NCI-H2196 (cell line): ENCODE results near the gene KRT28.

Experiments used
- DNase-seq: peaks from one replicate; lab custom pipeline; 2025; ENCODE audit not compliant: unreplicated experiment; lab: John Stamatoyannopoulos, UW

KRT28 gene, protein sequence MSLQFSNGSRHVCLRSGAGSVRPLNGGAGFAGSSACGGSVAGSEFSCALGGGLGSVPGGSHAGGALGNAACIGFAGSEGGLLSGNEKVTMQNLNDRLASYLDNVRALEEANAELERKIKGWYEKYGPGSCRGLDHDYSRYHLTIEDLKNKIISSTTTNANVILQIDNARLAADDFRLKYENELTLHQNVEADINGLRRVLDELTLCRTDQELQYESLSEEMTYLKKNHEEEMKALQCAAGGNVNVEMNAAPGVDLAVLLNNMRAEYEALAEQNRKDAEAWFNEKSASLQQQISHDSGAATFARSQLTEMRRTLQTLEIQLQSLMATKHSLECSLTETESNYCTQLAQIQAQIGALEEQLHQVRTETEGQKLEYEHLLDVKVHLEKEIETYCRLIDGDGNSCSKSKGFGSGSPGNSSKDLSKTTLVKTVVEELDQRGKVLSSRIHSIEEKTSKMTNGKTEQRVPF

DNA sequence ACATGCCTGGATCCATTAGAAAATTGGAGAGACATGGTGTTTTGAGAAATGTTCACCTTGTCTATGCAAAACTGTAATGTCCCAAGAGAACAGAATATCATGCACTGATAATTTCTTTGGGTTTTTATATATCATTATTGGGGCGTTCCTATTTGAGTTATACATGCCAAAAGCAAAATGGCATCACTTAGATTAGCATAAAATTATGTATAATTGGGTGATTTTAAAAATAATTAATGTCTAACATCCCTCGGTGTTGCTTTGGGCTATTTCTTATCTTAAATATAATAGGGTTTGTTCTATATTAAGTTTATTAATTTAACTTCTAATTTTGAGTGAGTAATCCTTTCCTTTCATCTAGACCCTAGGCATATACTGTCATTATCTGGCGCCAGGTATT is at the start of gene KRT28:
TSS of gene KRT28 (minus strand) at position 101 of the 400 bp plus-strand sequence. CDS start at position 35, 66 bp downstream.
- DNase-seq, result no peak

DNA sequence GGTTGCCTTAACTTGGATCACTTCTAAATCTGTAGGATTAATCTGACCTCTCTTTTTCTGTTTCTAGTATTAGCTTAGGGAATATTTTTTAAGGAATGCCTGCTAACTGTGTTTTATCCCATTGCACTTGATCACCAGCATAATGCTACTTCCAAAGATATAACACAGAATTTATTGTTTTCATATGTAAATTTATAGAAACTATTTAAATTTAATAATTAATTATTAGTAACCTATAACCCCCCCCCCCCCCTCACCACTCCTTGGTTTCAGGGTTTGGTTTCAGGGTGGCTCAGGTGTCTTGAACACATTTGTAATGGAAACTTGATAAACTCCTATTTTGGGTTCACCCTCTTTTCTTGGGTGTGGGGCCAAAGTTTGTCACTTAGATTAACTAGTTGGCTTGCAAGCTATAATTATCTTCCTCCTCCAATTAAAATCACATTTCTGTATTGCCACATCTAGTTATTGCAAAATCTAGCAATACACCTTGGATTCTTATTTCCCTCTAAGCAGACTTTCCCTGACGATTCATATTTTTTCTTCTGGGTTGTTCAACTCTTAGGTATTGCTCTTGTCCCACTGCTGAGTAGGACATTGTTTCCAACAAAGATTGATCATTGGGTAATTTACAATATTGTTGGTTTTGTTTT is 49.0 kb upstream of the KRT28 start:
- DNase-seq, result no peak

DNA sequence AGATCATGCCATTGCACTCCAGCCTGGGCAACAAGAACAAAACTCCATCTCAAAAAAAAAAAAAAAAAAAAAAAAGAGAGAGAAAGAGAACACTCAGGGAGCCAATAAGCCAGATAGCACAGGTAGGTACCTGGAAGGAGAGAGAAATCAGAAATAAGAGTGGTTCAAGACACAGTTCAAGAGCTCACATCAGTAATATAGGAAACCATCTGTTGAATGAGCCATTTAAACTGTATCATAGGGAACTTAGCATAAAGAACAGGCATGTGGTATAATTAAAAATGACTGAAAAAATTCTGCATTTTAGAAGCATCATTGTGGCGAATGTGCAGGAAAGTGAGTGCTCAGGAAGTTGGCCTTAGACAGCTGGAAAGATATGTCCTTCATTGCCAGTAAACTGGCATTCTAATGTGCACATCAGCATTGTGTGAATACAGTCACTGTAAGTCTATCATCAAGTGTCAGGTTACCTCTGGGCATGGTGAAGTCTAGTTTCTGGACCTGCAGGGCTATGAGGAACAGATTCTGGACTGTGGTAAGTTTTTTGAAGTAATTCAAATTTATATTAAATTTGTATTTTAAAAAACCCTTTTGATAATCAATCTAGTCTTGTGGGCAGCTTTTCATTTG is 46.9 kb upstream of the KRT28 start:
- DNase-seq, result no peak

DNA sequence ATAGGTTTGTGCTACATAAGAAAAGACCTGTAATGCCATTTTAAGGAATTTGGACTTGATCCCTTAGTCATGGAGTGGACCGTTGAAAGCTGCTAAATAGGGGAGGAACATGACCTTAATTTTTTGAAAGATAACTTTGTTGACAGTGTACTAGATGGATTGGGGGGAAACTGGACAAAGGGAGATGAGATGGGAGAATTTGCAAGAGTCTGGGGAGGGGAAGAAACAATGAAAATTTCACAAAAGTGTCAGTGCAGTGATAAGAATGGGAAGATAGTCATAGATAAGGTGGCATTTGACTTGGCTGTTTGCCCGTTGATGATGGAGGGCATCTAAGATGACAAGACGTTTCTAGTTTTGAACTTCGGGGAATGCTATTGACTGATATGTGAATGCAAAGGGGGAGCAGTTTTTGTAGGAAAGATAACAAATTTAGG is 44.9 kb upstream of the KRT28 start:
- DNase-seq, result no peak

DNA sequence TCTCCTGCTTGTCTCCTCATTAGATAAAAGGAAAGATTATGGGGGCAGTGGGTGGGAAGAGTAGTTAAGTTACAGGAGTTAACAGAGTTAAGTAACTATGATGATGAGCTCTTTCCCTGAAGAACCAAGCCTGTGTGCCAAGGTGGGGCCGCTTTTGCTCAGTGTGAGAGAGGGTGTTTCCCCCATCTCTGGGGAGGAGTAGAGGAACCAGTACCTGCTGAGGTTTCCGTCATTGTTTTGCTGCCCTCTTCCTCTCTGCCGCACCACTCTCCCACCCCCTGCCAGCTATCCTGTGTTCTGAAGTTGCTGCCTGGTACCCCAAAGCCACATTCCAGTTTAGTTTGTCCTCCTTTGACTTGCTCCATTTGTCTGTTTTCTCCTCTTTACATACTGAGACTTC is 43.5 kb upstream of the KRT28 start:
- no peak for DNase-seq

DNA sequence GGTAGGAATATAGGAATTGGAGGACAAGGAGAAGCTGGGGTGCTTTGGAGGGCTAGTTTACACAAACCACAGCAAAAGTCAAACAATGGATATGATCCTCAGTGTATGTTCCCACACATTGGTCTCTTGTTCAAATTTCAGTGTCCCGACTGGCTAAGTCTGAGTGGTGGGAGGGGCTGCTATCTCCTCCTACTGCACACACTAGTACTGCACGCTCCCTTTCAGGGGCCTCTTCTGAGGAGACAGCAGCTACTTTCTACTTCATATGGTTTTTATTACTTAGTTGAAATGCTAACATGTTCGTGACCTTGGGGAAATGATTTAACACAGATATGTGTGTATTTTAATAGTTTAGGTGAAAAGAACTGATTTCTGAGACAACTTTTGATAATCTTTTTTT is 41.5 kb upstream of the KRT28 start:
- DNase-seq, result no peak

DNA sequence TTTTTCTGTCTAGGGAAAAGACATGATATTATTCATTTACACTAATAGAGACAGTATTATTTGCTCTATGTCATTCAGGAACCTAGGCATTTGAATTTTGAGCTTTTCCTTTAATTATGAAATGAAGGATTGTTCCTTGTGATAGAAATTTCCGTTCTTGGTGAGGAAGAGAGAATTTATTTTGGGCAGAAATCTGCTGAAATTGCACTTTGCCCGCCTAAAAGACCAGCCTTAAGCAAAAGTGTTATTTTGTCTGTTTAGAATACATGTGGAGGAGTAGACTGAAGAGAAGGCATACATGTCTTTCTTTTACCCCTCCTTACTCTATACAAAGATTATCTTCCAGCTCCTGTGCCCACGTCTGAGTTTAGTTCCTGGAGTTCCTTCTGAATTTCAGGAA is 39.4 kb upstream of the KRT28 start:
- DNase-seq, result no peak

DNA sequence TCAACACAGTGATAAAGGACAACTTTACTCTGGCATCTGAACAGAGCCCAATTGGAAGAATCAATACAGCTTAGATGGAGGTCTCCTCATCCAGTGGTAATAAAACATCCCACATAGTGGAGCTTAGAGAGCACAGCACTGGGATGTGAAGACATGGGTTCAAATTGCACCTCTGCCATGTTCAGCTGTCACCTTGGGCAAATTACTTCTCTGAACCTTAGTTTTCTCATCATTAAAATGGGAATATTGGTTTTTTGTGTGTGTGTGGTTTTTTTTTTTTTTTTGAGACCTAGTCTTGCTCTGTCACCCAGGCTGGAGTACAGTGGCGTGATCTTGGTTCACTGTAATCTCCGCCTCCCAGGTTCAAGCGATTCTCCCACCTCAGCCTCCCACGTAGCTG is 36.3 kb upstream of the KRT28 start:
- no peak for DNase-seq

DNA sequence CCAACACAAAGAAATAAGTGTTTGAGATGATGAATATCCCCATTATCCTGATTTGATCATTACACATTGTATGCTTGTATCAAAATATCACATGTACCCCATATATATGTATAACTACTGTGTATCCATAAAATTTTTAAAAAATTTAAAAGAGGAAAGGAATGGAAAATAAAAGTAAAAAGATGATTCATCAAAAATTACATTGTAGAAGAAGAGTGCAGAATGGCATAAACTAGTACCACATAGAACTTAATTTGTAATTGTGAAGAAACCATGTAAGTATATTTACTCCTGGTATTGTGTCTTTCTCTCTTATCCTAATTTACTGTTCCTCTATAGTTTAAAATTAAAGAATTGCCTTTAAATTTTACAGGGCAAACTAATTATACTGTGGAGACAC is 34.1 kb upstream of the KRT28 start:
- DNase-seq, result no peak

DNA sequence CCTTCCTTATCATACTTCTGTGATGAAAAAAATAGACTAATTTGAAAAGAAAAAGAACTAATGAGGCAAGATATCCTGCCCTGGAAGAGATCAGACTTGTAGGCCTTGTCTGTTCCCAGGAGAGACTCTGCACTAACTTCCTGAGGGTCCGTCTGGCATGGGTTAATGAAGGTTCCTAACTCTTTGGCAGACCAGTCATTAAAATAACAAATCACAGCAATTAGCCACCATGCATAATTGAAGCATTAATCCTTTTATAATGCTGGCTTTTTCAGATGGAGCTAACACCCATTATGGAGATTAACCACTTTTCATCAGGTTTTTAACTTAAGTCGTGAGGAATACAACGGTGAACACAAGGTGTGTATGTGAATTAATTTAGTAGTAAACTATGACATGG is 33.1 kb upstream of the KRT28 start:
- no peak for DNase-seq

DNA sequence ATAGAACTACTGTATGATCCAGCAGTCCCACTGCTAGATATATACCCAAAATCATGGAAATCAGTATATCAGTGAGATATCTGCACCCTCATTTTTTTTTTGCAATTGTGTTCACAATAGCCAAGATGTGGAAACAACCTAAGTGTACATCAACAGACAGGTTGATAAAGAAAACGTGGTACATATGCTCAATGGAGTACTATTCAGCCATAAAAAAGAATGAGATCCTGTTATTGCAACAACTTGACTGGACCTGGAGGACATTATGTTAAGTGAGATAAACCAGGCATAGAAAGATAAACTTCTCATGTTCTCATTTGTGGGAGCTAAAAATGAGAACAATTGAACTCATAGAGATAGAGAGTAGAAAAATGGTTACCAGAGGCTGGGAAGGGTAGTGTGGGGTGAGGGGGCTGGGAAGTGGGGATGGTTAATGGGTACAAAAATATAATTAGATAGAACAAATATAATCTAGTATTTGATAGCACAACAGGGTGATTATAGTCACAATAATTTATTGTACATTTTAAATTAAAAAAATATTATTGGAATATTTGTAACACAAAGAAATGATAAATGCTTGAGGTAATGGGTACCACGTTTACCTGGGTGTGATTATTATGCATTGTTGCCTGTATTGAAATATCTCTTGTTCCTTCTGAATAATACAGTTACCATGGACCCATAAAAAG is 30.5 kb upstream of the KRT28 start:
- DNase-seq, result no peak

DNA sequence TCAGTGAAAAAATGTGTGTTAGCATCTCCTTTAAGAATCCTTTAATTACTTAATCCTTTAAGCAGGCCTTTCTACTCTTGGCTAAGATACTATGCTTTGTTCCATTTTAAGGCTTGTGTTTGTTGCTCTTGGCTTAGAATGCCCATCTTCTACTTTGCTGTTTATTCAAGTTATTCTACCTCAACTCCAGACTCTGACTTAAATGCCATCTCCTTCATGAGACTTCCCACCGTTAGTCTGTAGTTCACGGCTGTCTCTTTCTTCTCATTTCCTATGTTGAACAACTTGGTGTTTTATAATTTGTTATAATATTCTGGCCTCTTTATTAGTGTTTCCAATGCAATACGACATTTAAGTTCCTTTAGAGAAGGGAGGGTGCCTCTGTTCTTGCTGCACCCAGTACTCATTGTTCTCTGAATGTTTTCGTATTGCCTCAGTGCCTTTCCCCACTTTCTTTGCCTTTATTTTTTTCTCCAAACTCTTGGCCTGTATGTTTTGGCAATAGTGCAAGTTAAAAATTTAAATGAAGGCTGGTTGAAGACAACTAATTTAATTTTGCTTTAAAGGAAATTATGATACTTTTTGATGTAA is 28.8 kb upstream of the KRT28 start:
- DNase-seq, result no peak

DNA sequence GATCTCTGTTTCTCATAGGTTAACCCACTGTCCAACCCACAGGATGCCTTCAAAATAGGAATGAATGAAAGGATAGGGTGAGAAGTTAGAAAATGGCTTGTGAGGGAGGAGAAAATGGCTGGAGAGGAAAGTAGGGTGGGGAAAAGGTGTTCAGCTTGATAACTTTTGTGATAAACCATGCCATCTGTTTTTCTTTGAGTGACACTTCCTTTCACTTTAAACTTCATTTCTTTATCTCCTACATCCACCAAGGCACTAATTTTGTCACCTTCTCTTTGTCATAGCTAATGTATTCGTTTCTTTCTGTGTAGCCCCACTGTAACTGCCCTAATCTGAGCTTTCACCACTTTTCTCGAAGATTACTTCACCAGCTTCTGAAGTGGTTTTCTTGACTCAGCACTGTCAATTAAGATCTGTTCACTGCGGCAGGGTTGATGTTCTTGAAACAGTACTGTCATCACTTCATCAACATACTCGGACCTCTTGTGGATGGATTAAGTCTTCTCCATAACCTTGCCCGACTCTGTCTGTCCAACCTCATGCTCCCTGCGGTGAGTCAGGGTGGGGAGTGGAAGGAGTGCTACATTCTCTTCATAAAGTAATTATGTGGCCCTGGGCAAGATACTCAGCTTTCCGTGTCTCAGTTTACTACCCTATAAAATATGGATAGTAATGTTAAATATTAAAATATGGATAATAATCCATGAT is 28.1 kb upstream of the KRT28 start:
- DNase-seq, result no peak

DNA sequence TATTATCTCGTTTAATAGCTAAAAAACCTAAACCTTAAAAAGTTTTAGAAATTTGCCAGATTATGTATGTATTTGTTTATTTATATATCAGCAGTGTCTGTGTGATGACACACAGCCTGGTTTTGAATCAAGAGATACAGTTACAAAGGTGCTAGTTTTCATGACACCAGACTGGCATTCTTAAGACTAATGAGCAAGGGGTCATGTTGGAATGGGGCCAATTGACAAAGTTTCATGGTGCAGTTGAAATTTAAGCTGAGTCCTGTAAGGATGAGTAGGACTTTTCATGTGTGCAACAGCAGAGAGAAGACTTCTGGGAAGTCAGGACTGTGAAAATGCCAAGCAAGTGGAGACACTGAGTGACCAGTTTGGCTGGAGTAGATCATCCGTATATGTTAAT is 25.8 kb upstream of the KRT28 start:
- no peak for DNase-seq

DNA sequence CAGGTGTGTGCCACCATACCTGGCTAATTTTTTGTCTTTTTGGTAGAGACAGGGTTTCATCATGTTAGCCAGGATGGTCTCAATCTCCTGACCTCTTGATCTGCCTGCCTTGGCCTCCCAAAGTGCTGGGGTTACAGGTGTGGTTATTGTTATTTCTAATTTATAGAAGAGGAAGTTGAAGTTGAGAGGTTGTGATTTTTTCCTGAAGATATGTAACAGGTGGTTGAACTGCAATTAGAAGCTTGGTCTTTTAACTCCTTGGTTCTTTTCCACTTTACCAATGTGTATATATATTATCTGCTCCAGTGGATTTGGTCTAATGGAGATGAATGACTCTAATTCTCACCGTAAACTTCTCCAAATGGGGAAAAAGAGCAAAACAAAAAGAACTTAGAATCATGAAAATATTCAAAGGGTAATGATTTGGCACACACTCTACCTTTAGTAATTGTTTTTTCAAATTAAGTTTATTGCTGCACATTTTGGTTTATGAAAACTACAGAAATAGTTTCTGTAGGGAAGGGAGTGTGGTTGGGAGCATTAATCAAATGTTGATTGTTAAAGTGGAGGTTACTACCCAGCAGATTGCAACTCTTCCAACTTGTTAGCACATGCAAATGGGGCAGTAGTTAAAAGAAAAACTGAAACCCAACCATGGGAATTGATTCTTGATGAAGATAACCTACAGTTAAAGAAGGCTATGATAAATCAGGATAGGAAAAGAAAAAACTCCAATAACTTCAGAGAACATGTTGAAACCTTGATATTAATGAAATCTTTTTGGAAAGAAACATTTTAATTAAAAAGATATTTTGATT is 24.5 kb upstream of the KRT28 start:
- no peak for DNase-seq

DNA sequence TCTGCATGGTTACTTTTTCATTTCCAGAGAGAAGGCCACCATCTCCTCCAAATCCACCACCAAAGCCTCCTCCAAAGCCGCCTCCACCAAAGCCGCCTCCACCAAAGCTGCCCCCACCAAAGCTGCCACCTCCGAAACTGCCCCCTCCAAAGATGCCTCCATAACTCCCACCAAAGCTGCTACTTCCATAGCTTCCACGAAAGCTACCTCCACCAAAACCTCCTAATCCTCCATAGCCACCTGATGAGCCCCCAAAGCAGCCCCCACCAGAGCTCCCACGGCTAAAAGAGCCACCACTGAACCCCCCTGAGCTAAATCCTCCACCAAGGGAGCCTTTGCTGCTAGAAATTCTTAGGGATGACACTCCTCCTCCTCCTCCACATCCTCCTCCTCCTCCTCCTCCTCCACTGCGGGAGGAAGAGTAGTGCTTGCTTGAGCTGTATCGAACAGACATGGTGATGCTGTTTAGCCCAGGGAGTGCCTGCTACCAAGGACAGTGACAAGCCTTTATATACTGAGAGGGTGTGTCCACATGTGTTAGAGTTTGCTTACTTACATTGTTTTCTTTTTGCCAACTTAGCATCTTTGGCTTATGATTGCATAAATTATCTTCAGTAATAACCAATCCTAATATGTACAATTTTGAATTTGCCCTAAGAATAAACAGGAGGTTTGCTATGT is 22.5 kb upstream of the KRT28 start, which contains the start of gene KRT10:
TSS of gene KRT10 (minus strand) at position 483 of the 681 bp plus-strand sequence. CDS start at position 454, 29 bp downstream.
- no peak for DNase-seq

DNA sequence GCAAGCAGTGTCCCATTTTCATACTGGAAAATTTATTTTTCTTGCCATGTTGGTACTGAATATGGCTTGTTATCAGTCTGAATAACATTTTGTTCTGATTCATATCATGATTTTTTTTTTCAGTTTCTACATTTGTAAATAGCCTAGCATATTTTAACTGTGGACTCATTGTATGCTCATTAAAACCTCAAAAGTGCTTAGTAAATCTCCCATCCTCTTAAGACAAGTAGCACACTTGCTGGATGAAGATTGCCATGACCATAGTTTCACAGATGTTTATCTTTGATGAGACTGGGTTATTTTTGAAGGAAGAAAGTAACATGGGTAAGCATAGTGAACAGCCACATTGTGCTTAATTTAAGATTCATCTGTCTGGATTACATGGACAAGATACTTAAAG is 21.8 kb upstream of the KRT28 start:
- DNase-seq, result no peak

DNA sequence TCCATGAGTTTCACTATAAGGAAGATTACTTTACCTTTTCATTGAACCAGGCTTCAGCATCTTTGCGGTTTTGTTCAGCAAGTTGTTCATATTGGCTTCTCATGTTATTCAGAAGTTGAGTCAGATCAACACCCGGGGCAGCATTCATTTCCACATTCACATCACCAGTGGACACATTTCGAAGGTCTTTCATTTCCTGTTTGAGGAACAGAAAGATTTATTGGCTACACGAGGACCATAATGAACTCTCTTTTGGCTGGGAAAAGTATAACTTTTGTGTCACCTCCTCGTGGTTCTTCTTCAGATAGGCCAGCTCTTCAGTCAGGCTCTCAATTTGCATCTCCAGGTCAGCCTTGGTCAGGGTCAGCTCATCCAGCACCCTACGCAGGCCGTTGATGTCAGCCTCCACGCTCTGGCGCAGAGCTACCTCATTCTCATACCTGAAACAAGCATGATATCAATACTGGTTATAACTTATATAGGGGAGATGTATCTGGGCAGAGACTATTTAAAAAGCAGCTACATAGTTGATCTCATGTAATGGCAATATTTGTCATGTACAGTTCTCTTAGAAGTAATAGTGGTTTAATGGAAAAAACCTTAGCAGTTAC is 20.6 kb upstream of the KRT28 start:
- no peak for DNase-seq
